Measurements from ENCODE around the gene PROP1.
"Not testable (repeated sequence)": the region's sequence is repeated elsewhere in the genome, so short reads cannot be mapped to it uniquely, and the experiment has no call there.

Gene PROP1

DNA sequence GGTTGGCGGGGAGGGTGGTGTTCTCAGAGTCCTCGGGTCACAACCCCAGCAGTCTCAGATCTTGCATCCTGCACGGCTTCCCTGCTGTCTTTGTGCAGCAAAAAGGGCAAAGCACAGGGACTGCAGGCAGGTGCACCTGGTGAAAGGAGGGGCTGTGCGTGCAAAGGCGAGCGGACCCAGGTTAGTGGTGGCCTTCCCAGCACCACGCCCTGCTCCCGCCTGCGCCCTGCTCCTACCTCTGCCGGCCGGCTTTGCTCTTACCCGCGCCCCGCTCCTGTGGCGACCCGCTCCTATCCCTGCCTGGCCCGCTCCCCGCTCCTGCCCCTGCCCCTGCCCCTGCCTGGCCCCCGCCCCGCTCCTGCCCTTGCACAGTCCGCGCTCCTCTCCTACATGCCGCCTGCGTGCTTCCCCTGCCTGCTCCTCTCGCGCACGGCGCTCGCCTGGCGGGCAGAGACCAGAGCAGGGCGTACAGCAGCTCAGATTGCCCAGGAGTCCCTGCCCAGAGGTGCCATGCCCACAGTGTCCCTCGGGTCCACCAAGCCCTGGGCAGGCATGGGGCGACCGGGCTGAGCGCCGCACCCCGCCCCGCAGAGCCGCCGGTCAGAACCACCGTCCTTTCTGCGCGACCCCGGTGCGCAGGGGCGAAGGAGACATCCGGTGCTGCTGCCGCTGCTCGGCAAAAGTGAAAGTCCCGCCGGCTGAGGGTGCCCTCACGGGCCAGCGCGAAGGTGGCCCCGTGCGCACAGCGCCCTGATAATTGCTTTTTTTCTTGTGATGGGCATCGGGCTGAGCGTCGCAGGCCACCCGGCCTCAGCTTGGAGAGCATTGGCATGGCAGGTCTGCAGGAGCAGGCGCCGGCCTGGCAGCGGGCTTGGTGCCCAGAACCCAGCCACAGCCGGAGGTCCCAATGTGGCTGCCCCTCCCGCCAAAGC lies 52.0 kb downstream of the PROP1 start:
- DNase-seq: not testable (repeated sequence)

GRCh38 chr5:177942896-177943295 lies 53.1 kb downstream of the PROP1 start:
- not testable (repeated sequence) for DNase-seq
